ENCODE data around the gene FAF1. TPM values are rescaled to one million over a fixed set of nuclear protein-coding genes. Genes with fewer than 3 reads are reported as not detected.

The FAF1 gene
- total RNA-seq, 2 experiments from 2014 or later = 42.3 to 114 TPM

DNA sequence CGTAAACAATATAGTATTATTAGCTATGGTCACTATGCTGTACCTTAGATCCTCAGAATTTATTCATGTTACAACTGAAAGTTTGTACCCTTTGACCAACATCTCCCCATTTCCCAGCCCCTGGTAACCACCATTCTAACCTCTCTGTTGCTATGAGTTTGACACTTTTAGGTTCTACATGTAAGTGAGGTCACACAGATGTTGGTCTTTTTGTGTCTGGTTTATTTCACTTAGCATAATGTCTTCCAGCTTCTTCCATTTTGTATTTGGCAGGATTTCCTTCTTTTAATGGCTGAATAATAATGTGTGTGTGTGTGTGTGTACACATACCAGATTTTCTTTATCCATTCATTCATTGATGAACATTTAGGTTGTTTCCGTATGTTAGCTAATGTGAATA is 139.5 kb downstream of the FAF1 start:
- Histone ChIP-seq H3K4me3 (ENCODE audit: low read depth, low read length, poor library complexity, severe bottlenecking) (no peak overlapping the region), H2AFZ (ENCODE audit: low read length) (no peak overlapping the region), H3K4me1 (ENCODE audit: insufficient read depth, low read length, poor library complexity, severe bottlenecking) (no peaks in the 10 kb centered on the region), H3K79me2 (ENCODE audit: insufficient read depth, low read depth, low read length) (peaks cover 13% of the 10 kb centered on the region), H3K9me3 (ENCODE audit: low read length) (no peaks in the 10 kb centered on the region), H3K36me3 (ENCODE audit: insufficient read depth, low read length) (no peaks in the 10 kb centered on the region), H3K4me2 (ENCODE audit: low read length) (no peak overlapping the region), H3K27ac (ENCODE audit: low read depth, low read length, poor library complexity, severe bottlenecking) (no peak overlapping the region), H3K9me2 (ENCODE audit: insufficient read depth, low read length) (no peaks in the 10 kb centered on the region), H4K20me1 (ENCODE audit: insufficient read depth, low read length) (no peaks in the 10 kb centered on the region)
- BruUV-seq (replicated peaks) = no TSS peak
- DNase-seq (ENCODE audit: low spot score) = no peak
- TF ChIP-seq, protein P1, sequence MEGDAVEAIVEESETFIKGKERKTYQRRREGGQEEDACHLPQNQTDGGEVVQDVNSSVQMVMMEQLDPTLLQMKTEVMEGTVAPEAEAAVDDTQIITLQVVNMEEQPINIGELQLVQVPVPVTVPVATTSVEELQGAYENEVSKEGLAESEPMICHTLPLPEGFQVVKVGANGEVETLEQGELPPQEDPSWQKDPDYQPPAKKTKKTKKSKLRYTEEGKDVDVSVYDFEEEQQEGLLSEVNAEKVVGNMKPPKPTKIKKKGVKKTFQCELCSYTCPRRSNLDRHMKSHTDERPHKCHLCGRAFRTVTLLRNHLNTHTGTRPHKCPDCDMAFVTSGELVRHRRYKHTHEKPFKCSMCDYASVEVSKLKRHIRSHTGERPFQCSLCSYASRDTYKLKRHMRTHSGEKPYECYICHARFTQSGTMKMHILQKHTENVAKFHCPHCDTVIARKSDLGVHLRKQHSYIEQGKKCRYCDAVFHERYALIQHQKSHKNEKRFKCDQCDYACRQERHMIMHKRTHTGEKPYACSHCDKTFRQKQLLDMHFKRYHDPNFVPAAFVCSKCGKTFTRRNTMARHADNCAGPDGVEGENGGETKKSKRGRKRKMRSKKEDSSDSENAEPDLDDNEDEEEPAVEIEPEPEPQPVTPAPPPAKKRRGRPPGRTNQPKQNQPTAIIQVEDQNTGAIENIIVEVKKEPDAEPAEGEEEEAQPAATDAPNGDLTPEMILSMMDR (conservative IDR thresholded peaks at IDR 0.05; ENCODE audit: low read length) = no peak
- TF ChIP-seq EZH2phosphoT487 (IDR thresholded peaks at IDR 0.05; ENCODE audit: borderline replicate concordance, low read depth, low read length) = no peak
- intact Hi-C loops (cut with micrococcal nuclease; ENCODE audit: unreplicated experiment) = no loop called here
- ChIA-PET POLR2A (no interaction called here), CTCF (ENCODE audit: unreplicated experiment) (no interaction called here)

DNA sequence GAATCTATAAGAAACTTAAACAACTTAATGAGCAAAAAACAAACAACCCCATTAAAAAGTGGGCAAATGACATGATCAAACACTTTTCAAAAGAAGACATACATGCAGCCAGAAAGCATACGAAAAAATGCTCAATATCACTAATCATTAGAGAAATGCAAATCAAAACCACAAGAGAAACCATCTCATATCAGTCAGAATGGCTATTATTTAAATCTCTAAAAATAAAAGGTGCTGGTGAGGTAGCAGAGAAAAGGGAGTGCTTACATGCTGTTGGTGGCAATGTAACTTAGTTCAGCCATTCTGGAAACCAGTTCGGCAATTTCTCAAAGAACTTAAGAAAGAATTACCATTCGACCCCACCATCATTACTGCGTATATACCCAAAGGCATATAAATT is 147.7 kb downstream of the FAF1 start:
- no peaks in the 10 kb centered on the region for H4K20me1 ChIP-seq (ENCODE audit: insufficient read depth, low read length)
- no TSS peak for BruUV-seq (replicated peaks)
- no peaks in the 10 kb centered on the region for H3K4me1 ChIP-seq (ENCODE audit: insufficient read depth, low read length, poor library complexity, severe bottlenecking)
- no peaks in the 10 kb centered on the region for H3K9me2 ChIP-seq (ENCODE audit: insufficient read depth, low read length)
- peaks cover 16% of the 10 kb centered on the region for H3K9me3 ChIP-seq (ENCODE audit: low read length)
- no peak for DNase-seq (ENCODE audit: low spot score)
- ChIA-PET CTCF (ENCODE audit: unreplicated experiment) (no interaction called here), POLR2A (interaction anchor here (1.0 kb wide), 1 partner anchor 20 kb away, joined by 3 read pairs; no protein-coding TSS in a partner anchor)
- H3K4me3 ChIP-seq (ENCODE audit: low read depth, low read length, poor library complexity, severe bottlenecking) = no peak overlapping the region
- no peaks in the 10 kb centered on the region; the same call in 1 of the 2 replicates for H3K36me3 ChIP-seq (ENCODE audit: insufficient read depth, low read length)
- TF ChIP-seq EZH2phosphoT487 (IDR thresholded peaks at IDR 0.05; ENCODE audit: borderline replicate concordance, low read depth, low read length) = no peak
- TF ChIP-seq, protein P1 (conservative IDR thresholded peaks at IDR 0.05; ENCODE audit: low read length) = no peak
- no peak overlapping the region for H3K27ac ChIP-seq (ENCODE audit: low read depth, low read length, poor library complexity, severe bottlenecking)
- H3K4me2 ChIP-seq (ENCODE audit: low read length) = no peak overlapping the region
- no peak overlapping the region for H2AFZ ChIP-seq (ENCODE audit: low read length)
- H3K79me2 ChIP-seq (ENCODE audit: insufficient read depth, low read depth, low read length) = peaks cover 58% of the 10 kb centered on the region
- intact Hi-C loops (cut with micrococcal nuclease; ENCODE audit: unreplicated experiment) = no loop called here

DNA sequence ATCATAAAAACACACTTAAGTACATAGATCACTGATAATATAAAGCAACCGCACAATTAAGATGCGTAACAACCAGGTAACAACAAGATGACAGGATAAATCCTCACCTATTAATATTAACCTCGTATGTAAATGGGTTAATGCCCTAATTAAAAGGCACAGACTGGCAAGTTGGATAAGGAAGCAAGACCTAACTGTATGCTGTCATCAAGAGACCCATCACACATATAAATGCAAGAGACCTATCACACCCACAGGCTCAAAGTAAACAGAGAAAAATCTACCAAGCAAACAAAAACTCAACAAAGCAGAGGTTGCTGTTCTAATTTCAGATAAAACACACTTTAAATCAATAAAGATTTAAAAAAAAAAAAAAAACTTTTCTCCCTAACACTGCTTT is 151.8 kb downstream of the FAF1 start:
- Histone ChIP-seq H2AFZ (ENCODE audit: low read length) (no peak overlapping the region), H3K9me3 (ENCODE audit: low read length) (peaks cover 23% of the 10 kb centered on the region), H3K27ac (ENCODE audit: low read depth, low read length, poor library complexity, severe bottlenecking) (no peak overlapping the region), H4K20me1 (ENCODE audit: insufficient read depth, low read length) (no peaks in the 10 kb centered on the region), H3K79me2 (ENCODE audit: insufficient read depth, low read depth, low read length) (peaks cover 77% of the 10 kb centered on the region; the same call in 1 of the 2 replicates), H3K36me3 (ENCODE audit: insufficient read depth, low read length) (no peaks in the 10 kb centered on the region; the same call in 1 of the 2 replicates), H3K4me1 (ENCODE audit: insufficient read depth, low read length, poor library complexity, severe bottlenecking) (no peaks in the 10 kb centered on the region), H3K9me2 (ENCODE audit: insufficient read depth, low read length) (no peaks in the 10 kb centered on the region), H3K4me3 (ENCODE audit: low read depth, low read length, poor library complexity, severe bottlenecking) (no peak overlapping the region), H3K4me2 (ENCODE audit: low read length) (no peak overlapping the region)
- TF ChIP-seq EZH2phosphoT487 (IDR thresholded peaks at IDR 0.05; ENCODE audit: borderline replicate concordance, low read depth, low read length) = no peak
- TF ChIP-seq, protein P1 (conservative IDR thresholded peaks at IDR 0.05; ENCODE audit: low read length) = no peak
- no peak for DNase-seq (ENCODE audit: low spot score)
- ChIA-PET POLR2A (interaction anchor here (1.2 kb wide), 1 partner anchor 21 kb away, joined by 4 read pairs; no protein-coding TSS in a partner anchor), CTCF (ENCODE audit: unreplicated experiment) (no interaction called here)
- intact Hi-C loops (cut with micrococcal nuclease; ENCODE audit: unreplicated experiment) = no loop called here
- no TSS peak for BruUV-seq (replicated peaks)

All from OCI-LY7 (cell line).